GM12801 (cell line): ENCODE results near the gene LELP1.

Source experiments
- TF ChIP-seq, protein P1 (sequence below): IDR thresholded peaks from one replicate; pipeline ENCODE4 v1.5.1; 2011; ENCODE audit warnings: control low read depth; ENCODE audit not compliant: insufficient read length; ENCODE audit errors: extremely low read depth

LELP1 gene

DNA sequence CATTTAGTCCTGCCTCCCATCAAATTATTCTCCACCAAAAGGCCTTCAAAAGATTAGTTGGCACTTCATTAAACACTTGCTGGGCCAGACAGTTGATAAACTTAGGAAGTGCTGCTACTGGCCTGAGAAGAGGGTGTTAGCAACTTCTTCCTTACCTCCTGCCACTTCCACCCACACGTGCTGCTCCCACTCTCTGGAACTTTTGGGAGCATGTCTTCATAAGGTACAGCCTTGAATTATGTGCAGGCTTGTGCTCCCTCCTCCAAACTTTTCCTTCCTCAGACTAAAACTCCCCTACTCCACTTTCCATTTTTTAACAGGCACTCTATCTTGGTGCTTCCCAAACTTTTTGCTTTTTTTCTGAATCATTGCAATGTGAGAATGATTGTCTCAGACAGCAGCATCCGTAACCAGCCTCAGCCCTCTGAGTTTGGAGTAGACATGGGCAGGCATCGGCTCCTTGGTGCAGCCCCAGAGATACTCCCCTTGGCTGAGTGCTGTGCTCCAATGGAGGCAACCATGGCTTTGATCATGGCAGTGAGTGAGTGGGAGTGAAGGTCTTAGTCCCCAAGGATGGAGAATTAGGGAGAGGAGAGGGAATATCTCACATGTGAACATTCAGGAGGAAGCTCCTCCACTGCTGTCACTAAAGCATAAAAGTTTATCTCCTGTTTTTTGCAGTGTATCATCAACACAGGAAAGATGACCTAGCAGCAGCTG lies 8.7 kb upstream of the LELP1 start:
- TF ChIP-seq, protein P1, sequence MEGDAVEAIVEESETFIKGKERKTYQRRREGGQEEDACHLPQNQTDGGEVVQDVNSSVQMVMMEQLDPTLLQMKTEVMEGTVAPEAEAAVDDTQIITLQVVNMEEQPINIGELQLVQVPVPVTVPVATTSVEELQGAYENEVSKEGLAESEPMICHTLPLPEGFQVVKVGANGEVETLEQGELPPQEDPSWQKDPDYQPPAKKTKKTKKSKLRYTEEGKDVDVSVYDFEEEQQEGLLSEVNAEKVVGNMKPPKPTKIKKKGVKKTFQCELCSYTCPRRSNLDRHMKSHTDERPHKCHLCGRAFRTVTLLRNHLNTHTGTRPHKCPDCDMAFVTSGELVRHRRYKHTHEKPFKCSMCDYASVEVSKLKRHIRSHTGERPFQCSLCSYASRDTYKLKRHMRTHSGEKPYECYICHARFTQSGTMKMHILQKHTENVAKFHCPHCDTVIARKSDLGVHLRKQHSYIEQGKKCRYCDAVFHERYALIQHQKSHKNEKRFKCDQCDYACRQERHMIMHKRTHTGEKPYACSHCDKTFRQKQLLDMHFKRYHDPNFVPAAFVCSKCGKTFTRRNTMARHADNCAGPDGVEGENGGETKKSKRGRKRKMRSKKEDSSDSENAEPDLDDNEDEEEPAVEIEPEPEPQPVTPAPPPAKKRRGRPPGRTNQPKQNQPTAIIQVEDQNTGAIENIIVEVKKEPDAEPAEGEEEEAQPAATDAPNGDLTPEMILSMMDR = no peak

DNA sequence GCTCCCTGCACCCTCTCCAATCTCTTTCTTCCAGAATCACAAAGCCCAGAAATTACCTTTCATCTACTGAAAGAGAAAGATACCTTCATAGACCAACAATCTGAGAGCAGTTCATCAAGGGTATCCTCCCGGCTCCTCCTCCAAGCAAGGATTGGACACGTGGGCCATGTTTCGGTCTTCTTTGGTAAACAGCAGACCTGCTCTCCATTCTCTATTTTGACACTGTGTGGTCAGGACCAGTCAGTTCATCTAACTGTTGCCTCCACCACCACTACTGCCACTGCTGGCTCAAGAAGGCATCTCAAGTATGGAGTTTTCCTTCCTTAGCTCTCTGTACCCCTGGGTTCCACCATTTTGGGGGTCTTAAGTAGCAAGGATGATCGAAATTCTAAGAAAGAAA lies 8.0 kb upstream of the LELP1 start:
- TF ChIP-seq, protein P1 = no peak

DNA sequence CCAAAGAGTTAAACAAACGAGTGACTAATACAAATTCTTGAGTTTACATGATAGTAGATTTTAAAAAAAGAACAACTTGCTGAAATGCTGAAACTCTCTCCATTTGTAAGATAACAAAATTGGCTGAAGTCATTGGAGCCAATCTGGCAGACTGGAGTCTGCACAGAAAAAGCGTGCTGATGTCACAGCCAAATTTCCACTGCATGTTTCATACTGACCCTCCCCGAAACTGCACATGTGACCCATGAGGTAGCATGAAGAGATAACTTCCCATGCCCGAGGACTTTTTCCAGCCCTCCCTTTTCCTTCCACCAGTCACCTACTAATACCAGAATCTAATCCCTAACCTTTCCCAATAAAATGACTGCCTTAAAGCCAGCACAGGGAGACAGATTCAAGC lies 1.2 kb upstream of the LELP1 start:
- TF ChIP-seq, protein P1 = no peak

DNA sequence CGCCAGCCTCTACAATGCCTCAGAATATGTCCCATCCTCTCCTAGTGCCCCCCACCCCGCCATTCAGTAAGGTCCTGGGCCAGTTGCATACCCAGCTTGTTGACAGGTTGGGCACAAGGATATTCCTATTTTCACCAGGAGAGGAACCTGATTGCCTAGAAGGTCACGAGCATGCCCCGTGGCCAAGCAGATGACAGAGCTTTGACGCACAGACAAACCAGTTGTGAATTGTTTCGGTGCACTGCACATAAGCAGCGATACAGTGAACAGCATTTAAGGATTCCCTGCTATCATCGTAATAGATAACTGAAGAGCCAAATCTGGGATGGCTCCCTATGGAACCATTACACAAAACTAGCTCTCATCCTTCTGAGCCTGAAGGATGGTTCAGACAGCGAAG lies 3.4 kb downstream of the LELP1 start:
- TF ChIP-seq, protein P1 = no peak

DNA sequence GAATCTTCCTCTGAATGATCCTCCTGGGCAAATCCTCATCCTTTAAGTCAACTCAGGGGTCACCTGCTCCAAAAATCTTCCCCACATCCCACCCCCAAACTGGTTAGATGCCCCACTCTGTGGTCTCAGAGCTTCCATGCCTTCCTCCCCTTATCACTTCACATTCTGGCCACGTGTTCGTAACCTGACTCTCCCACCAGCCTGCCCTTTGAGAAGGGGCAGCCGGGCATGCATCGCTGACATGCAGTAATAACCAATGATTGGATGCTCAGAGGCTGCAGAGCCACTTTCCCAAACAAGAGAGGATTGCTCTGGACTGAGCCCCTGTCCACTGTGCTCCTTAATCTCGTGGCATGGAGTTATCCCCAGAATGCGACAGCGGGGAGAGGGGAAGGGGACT lies 7.0 kb downstream of the LELP1 start:
- TF ChIP-seq, protein P1 = no peak

DNA sequence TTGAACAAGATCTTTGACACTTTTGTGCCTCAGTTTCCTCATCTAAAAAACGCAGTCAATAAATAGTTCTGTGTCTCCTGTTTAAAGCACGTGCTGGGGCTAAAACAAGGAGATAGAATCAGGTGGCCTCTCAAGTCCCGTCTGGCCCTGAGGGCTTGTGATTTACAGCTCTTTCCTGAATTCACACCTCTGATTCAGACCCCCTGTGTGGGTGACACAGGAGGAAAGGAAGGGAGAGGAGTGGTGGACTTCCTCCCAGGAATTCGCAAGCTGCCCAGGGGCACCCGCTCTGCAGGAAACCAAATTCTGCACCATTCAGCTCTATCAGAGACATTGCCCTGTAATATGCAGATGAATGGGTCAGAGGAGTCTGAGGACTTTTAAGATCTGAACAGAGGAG lies 9.0 kb downstream of the LELP1 start:
- TF ChIP-seq, protein P1 = no peak

DNA sequence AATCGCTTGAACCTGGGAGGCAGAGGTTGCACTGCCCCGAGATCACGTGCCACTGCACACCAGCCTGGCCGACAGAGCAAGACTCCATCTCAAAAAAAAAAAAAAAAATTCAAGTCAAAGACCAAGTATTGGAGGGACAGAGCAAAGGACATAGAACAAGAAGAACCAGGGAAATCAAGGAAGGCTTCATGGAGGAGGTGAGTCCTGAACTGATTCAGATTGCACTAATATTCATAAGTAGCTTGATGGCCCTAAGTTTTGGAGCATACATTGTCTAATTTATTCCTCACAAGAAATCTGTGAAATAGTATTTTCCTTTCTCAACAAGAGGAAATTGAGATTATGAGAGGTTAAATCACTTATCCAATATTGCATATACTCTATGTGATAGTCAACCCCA lies 10.3 kb downstream of the LELP1 start:
- TF ChIP-seq, protein P1 = no peak
